C4-2B (cell line): ENCODE results near the gene SCUBE1.
A peak's percentile ranks its signal among the peaks of the same experiment; 100 is the strongest.

ENCODE experiments used
- H3K27ac ChIP-seq: fragments of 450-650 bp; 2 replicates; pipeline ENCODE4 v1.5.1; 2017
- ZFX ChIP-seq: fragments of 450-650 bp; IDR thresholded peaks from 2 replicates; pipeline ENCODE4 v1.6.1; 2017
- TF ChIP-seq, protein P1 (sequence below): fragments of 450-650 bp; conservative IDR thresholded peaks from 2 replicates; pipeline ENCODE4 v1.5.1; 2017; ENCODE audit warnings: mild to moderate bottlenecking

Gene SCUBE1

DNA sequence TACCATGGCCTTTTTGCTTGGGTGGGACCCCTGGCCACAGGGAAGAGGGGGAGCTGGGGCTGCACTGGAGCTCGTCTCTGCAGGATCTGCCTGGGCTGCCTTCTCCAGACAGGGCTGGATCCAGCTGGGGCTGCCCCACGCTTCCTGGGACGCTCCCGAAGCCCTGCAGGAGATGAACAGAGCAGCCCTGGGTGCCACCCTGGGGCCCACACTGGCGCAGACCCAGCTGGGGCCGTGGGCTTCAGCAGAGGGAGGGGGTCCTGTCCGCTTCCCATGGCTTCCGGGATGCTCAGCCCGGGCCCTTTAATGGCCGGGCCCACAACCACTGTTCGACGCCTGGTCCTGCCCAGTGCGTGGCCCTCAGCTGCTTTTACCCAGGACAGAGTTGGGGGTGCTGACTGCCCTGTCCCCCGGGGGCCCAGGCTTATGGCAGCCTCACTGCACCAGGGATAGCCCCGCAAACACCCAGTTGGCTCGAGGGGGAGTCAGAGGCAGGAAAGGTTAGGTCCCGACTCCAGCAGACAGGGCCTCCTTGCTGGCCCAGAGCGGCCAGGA is 179.9 kb downstream of the SCUBE1 start:
- H3K27ac ChIP-seq: peak overlapping the region; percentile 51
- TF ChIP-seq, protein P1, sequence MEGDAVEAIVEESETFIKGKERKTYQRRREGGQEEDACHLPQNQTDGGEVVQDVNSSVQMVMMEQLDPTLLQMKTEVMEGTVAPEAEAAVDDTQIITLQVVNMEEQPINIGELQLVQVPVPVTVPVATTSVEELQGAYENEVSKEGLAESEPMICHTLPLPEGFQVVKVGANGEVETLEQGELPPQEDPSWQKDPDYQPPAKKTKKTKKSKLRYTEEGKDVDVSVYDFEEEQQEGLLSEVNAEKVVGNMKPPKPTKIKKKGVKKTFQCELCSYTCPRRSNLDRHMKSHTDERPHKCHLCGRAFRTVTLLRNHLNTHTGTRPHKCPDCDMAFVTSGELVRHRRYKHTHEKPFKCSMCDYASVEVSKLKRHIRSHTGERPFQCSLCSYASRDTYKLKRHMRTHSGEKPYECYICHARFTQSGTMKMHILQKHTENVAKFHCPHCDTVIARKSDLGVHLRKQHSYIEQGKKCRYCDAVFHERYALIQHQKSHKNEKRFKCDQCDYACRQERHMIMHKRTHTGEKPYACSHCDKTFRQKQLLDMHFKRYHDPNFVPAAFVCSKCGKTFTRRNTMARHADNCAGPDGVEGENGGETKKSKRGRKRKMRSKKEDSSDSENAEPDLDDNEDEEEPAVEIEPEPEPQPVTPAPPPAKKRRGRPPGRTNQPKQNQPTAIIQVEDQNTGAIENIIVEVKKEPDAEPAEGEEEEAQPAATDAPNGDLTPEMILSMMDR: no peak
- TF ChIP-seq ZFX: no peak

DNA sequence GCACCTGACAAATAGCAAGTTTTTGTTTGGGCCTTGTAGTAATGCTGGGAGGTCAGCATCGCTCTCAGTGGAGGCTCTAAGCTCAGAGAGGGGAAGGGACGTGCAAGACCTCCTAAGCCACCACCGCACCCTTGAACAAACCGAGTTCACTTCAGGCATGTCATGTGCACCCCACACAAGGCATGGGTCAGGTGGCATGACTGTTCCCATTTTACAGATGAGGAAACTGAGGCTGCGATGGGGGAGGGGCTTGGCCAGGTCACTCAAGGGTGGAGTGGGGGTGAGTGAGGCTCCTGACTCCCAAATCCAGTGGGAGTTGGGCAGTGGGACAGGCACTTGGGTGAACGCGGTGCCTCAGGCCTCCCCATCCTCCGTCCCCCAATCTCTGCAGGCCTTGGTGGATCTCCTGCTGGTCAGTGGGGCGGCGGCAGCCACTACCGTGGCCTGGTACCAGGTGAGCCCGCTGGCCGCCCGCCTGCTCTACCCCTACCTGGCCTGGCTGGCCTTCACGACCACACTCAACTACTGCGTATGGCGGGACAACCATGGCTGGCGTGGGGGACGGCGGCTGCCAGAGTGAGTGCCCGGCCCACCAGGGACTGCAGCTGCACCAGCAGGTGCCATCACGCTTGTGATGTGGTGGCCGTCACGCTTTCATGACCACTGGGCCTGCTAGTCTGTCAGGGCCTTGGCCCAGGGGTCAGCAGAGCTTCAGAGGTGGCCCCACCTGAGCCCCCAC is 180.6 kb downstream of the SCUBE1 start:
- TF ChIP-seq, protein P1: no peak
- TF ChIP-seq ZFX: no peak
- H3K27ac ChIP-seq: no peak overlapping the region; the same call in 1 of the 2 replicates

DNA sequence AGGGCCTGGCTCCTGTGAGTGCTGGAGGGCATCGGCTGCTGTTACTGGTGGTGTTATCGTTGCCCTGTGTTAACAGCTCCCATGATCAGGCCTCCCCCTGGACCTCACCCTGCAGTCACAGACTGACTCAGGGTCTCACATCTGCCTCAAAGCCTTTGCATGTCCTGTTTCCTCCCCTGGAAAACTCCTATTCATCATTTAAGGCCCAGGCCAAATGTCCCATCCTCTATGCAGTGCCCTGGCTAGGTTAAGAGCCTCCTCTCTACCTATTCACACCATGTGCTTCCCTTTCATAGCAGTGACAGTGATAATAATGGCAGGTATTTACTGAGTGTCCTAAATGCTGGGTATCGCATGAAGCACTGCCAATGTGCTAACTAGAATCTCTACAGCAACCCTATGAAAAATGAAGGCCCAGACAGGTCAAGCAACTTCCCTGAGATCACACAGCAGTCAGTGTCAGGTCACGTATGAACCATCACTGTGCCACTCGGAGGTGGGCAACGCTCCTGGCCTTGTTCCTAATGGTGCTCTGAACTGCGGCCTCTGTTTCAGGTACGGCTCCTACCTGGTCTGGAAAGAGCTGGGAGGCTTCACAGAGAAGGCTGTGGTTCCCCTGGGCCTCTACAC is 182.6 kb downstream of the SCUBE1 start:
- H3K27ac ChIP-seq: no peak overlapping the region
- no peak for TF ChIP-seq ZFX
- TF ChIP-seq, protein P1: no peak

DNA sequence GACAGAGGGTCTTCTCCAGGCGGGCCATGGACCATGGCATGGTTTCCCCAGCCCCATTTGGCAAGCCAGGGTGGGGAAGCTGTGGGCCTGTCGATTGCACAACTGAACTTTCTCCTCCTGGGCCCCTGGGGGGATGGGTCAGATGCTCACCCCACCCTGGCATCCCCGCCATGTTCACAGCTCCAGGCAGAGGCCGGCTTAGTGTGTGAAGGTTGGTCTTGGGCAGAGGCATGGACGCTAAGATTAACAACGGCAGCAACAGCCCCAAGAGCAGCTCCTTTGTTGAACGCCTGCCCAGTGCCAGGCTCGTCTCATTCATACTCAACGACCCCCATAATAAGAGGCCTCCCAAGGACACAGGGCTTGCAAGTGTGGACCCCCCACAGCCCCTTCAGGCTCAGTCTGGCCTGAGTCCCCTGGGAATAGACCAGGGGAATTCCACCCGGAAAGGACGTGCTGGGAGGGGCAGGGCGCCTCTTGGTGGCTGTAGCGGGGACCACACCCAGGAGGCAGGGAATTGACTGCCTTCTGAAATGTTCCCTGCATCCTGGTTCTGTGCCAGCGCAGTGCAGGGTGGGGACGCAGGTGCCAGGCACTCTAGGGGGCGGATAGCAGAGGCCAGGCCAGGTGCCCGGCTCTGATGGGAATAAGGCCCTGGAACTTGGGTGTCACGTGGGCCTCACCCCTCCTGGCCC is 183.5 kb downstream of the SCUBE1 start:
- no peak for TF ChIP-seq ZFX
- TF ChIP-seq, protein P1: no peak
- H3K27ac ChIP-seq: no peak overlapping the region

DNA sequence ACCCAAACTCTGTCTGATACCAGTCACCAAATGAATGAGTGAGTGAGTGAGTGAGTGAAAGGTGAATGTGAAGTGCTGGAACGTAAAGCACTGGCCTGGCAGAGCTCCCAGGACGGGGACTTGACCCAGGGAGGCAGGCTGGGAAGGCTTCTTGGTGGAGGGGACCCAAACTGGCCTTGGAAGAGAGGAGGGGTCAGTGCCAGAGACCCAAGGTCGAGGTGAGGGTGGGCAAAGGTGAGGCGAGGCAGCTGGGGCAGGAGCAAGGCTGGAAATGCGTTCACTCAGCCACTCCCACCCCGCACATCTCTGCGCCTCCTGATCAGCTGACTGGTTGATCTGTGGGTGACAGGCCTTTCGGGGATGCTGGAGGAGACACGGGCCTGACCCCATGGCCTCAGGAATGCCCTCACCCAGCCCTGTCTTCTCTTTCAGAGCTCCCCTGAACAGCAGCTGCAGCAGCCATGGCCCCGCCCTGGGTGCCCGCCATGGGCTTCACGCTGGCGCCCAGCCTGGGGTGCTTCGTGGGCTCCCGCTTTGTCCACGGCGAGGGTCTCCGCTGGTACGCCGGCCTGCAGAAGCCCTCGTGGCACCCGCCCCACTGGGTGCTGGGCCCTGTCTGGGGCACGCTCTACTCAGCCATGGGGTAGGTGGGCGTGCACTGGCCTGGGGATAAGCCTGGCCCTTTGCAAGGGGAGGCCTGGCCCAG is 184.2 kb downstream of the SCUBE1 start:
- TF ChIP-seq, protein P1: no peak
- TF ChIP-seq ZFX: no peak
- H3K27ac ChIP-seq: no peak overlapping the region

DNA sequence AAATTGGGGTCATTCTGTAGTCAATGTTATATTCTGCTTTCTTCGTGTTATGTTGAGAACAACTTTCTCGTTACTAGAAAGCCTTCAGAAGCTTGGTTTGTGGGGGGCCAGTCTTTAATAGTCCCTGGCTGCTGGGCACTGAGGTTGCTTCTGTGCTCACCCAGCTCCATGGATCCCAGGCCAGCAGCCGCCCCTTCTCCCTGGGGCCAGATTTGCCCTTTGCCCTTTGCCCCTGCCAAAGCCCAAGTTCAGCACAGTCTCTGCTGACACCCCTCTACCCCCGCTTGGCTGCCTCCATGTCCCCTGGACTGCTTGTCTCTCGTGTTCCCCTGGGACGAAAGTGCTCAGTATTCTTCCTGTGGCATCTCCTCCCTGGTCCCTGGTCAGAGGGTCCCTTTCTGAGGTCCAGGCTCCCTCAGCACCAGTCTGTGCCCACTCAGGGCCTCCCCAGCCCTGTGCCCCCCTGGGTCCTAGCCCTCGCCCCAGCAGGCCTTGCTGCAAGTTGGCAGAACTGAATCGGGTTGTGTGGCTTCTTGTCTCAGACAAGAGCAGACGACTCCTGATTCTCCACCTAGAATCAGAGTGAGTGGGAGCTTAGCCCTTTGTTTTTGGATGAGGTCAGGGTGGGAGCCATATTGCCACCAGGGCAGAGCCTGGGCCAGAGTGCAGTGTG is 185.2 kb downstream of the SCUBE1 start:
- TF ChIP-seq, protein P1: no peak
- TF ChIP-seq ZFX: no peak

More for the DNA sequence above, 185.2 kb downstream of the SCUBE1 start:
- no peak overlapping the region for H3K27ac ChIP-seq
